ENCODE results near the gene DLEC1.

DLEC1 gene

GRCh38 chr3:38163117-38163840 is 124.3 kb downstream of the DLEC1 start:
- no peak overlapping the region for H3K27ac ChIP-seq
- TF ChIP-seq, protein P1, sequence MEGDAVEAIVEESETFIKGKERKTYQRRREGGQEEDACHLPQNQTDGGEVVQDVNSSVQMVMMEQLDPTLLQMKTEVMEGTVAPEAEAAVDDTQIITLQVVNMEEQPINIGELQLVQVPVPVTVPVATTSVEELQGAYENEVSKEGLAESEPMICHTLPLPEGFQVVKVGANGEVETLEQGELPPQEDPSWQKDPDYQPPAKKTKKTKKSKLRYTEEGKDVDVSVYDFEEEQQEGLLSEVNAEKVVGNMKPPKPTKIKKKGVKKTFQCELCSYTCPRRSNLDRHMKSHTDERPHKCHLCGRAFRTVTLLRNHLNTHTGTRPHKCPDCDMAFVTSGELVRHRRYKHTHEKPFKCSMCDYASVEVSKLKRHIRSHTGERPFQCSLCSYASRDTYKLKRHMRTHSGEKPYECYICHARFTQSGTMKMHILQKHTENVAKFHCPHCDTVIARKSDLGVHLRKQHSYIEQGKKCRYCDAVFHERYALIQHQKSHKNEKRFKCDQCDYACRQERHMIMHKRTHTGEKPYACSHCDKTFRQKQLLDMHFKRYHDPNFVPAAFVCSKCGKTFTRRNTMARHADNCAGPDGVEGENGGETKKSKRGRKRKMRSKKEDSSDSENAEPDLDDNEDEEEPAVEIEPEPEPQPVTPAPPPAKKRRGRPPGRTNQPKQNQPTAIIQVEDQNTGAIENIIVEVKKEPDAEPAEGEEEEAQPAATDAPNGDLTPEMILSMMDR (IDR thresholded peaks at IDR 0.05; ENCODE audit: low read depth, low read length, missing control alignments) = peak; percentile 43
- DNase-seq = no peak
- no peaks in the 10 kb centered on the region for H3K36me3 ChIP-seq (replicated peaks)
- no peaks in the 10 kb centered on the region for H3K27me3 ChIP-seq (replicated peaks)
- no peak overlapping the region for H3K4me3 ChIP-seq (ENCODE audit: low read depth, low read length)
- in situ Hi-C loops (cut with HindIII; ENCODE audit: low pct_ligation_motif_present, low sequenced_read_pairs) = no loop called here

DNA sequence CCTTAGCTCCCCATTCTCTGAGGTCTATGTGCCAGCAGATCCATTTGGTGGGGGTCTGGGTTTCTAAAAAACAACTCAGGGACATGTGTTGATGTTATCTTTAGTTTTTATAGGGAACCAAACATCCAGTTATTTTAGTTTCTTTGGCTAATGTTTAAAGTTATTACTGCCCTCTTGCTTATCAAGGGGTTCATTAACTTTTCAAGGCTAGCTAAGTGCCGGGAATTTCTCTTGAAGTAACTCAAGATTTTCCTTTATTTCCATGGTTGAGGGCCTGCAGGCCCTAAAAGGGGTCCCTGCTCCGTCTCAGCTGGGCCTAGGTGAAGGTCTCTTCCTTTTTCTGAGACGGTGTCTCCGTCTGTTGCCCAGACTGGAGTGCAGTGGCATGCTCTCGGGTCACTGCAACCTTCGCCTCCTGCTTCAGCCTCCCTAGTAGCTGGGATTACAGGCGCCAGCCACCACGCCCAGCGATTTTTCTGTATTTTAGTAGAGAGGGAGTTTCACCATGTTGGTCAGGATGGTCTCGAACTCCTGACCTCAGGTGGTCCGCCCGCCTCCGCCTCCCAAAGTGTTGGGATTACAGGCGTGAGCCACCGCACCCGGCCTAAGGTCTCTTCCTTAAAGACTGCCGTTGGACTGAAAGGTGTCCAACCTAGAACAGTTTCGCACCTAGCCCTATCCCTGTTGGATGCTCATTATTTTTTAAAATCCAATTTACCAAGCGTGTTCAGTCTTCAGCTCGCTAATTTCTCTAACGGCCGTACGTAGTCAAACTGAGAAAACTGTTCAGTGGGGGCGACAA is 125.0 kb downstream of the DLEC1 start:
- Histone ChIP-seq H3K4me3 (ENCODE audit: low read depth, low read length) (peak overlapping the region; percentile 84), H3K27ac (peak overlapping the region; percentile 99), H3K27me3 (replicated peaks) (no peaks in the 10 kb centered on the region), H3K36me3 (replicated peaks) (no peaks in the 10 kb centered on the region)
- in situ Hi-C loops (cut with HindIII; ENCODE audit: low pct_ligation_motif_present, low sequenced_read_pairs) = no loop called here
- no peak for DNase-seq
- TF ChIP-seq, protein P1 (IDR thresholded peaks at IDR 0.05; ENCODE audit: low read depth, low read length, missing control alignments) = no peak

GRCh38 chr3:38164643-38164951 is 125.6 kb downstream of the DLEC1 start:
- peak overlapping the region; percentile 84 for H3K4me3 ChIP-seq (ENCODE audit: low read depth, low read length)
- DNase-seq = no peak
- H3K27me3 ChIP-seq (replicated peaks) = no peaks in the 10 kb centered on the region
- TF ChIP-seq, protein P1 (IDR thresholded peaks at IDR 0.05; ENCODE audit: low read depth, low read length, missing control alignments) = peak; percentile 4
- peak overlapping the region; percentile 99 for H3K27ac ChIP-seq
- H3K36me3 ChIP-seq (replicated peaks) = no peaks in the 10 kb centered on the region
- in situ Hi-C loops (cut with HindIII; ENCODE audit: low pct_ligation_motif_present, low sequenced_read_pairs) = no loop called here

- H3K36me3 ChIP-seq (replicated peaks) = no peaks in the 10 kb centered on the region
- no peaks in the 10 kb centered on the region for H3K27me3 ChIP-seq (replicated peaks)
- in situ Hi-C loops (cut with HindIII; ENCODE audit: low pct_ligation_motif_present, low sequenced_read_pairs) = no loop called here
- peak within 1 kb of the TSS; percentile 84 for H3K4me3 ChIP-seq (ENCODE audit: low read depth, low read length)
- peak within 1 kb of the TSS; percentile 99 for H3K27ac ChIP-seq
- TF ChIP-seq, protein P1 (IDR thresholded peaks at IDR 0.05; ENCODE audit: low read depth, low read length, missing control alignments) = no peak
- DNase-seq = peak; percentile 100
These were observed 126.1 kb downstream of the DLEC1 start, which contains the start of gene OXSR1 for GRCh38 chr3:38164952-38165721. Gene OXSR1 (plus strand): TSS chr3:38165537. CDS start chr3:38165877, 340 bp downstream.

GRCh38 chr3:38165722-38166387 is 126.8 kb downstream of the DLEC1 start:
- Histone ChIP-seq H3K4me3 (ENCODE audit: low read depth, low read length) (peak overlapping the region; percentile 84), H3K36me3 (replicated peaks) (no peaks in the 10 kb centered on the region), H3K27me3 (replicated peaks) (no peaks in the 10 kb centered on the region), H3K27ac (peak overlapping the region; percentile 99)
- in situ Hi-C loops (cut with HindIII; ENCODE audit: low pct_ligation_motif_present, low sequenced_read_pairs) = no loop called here
- DNase-seq = peak; percentile 43
- TF ChIP-seq, protein P1 (IDR thresholded peaks at IDR 0.05; ENCODE audit: low read depth, low read length, missing control alignments) = no peak

Measured in brain microvascular endothelial cell (primary cell).